SU-DHL-6 (cell line): ENCODE results near the gene OTUD6A.

Source experiments
- H2AFZ ChIP-seq: fragments of 200-600 bp; sonication (generic); 2 replicates; pipeline ENCODE4 v1.6.1; 2014; ENCODE audit warnings: low read depth, mild to moderate bottlenecking, moderate library complexity, mixed read lengths, antibody characterized with exemption, low read length; ENCODE audit not compliant: severe bottlenecking
- H3F3A ChIP-seq: fragments of 200-600 bp; shearing (Covaris generic); 2 replicates; pipeline ENCODE4 v1.6.0; 2016; ENCODE audit warnings: antibody characterized with exemption, mild to moderate bottlenecking; ENCODE audit not compliant: insufficient read depth
- H3K27ac ChIP-seq: fragments of 200-600 bp; sonication (generic); 2 replicates; pipeline ENCODE4 v1.5.1; 2016; ENCODE audit warnings: low read depth, mild to moderate bottlenecking, low read length, moderate library complexity, mixed read lengths
- H3K27me3 ChIP-seq: fragments of 200-600 bp; sonication (generic), shearing (Covaris generic); 2 replicates; pipeline ENCODE4 v1.6.0; 2014; ENCODE audit warnings: mild to moderate bottlenecking, low read length
- H3K36me3 ChIP-seq: fragments of 200-600 bp; sonication (generic); 2 replicates; pipeline ENCODE4 v1.6.1; 2014; ENCODE audit warnings: mild to moderate bottlenecking, low read length, mixed read lengths
- H3K4me2 ChIP-seq: fragments of 300-600, 200-600 bp; shearing (Covaris generic), sonication (generic); 2 replicates; pipeline ENCODE4 v1.6.0; 2014; ENCODE audit warnings: low read length, low read depth, mild to moderate bottlenecking; ENCODE audit not compliant: poor library complexity, severe bottlenecking
- H3K4me3 ChIP-seq: fragments of 200-600 bp; sonication (generic); 2 replicates; pipeline ENCODE4 v1.5.1; 2014; ENCODE audit warnings: antibody characterized with exemption, low read length, mild to moderate bottlenecking, mixed read lengths; ENCODE audit not compliant: insufficient read depth, poor library complexity, severe bottlenecking
- H3K79me2 ChIP-seq: fragments of 200-600 bp; sonication (generic); 2 replicates; pipeline ENCODE4 v1.6.1; 2014; ENCODE audit warnings: mild to moderate bottlenecking, low read length, moderate library complexity; ENCODE audit not compliant: insufficient read depth
- H3K9ac ChIP-seq: fragments of 200-600 bp; sonication (generic); 2 replicates; pipeline ENCODE4 v1.7.0; 2014; ENCODE audit warnings: mild to moderate bottlenecking, low read length
- H3K9me2 ChIP-seq: fragments of 200-600 bp; sonication (generic); replicated peaks from 2 replicates; pipeline ENCODE4 v1.6.1; 2014; ENCODE audit warnings: low read length; ENCODE audit not compliant: insufficient read depth
- H3K9me3 ChIP-seq: fragments of 200-600 bp; sonication (generic); 2 replicates; pipeline ENCODE4 v1.6.1; 2014; ENCODE audit warnings: low read length, mixed read lengths; ENCODE audit not compliant: insufficient read depth
- H4K20me1 ChIP-seq: fragments of 200-600 bp; sonication (generic); 2 replicates; pipeline ENCODE4 v1.6.1; 2014; ENCODE audit warnings: low read depth, mild to moderate bottlenecking, antibody characterized with exemption, low read length, moderate library complexity, mixed read lengths
- CTCF ChIP-seq: fragments of 200-600 bp; sonication (generic); IDR thresholded peaks from one replicate; pipeline ENCODE4 v1.5.1; 2017; ENCODE audit warnings: antibody characterized with exemption, mild to moderate bottlenecking, low read length, moderate library complexity; ENCODE audit not compliant: insufficient read depth, poor library complexity, severe bottlenecking
- EZH2phosphoT487 ChIP-seq: fragments of 200-600 bp; sonication (generic), shearing (Covaris generic); conservative IDR thresholded peaks from 2 replicates; pipeline ENCODE4 v1.6.1; 2018; ENCODE audit warnings: mild to moderate bottlenecking, antibody characterized with exemption, low read length, moderate library complexity, mixed read lengths

The OTUD6A gene

DNA sequence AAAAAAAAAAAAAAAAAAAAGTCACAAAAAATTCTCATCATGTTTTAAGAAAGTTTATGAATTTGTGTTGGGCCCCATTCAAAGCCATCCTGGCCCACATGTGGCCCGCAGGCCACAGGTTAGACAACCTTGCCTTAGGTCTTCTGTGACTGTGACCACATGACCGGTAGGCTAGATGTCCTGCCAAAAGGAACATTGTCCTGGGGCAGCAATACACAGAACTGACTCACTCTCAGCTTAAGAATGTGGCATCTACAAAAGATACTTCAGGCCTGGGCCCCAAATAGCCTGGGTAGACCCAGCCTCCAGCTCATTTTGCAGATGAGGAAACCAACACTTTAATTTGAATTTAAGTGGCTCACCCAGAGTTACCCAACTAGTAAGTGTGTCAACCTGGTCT is 22.5 kb upstream of the OTUD6A start:
- H3K27ac ChIP-seq, result no peak overlapping the region
- no peaks in the 10 kb centered on the region for H3K79me2 ChIP-seq
- no peak overlapping the region for H3K9ac ChIP-seq
- H3F3A ChIP-seq, result no peaks in the 10 kb centered on the region
- H3K9me2 ChIP-seq, result no peaks in the 10 kb centered on the region
- no peak overlapping the region for H3K4me2 ChIP-seq
- no peaks in the 10 kb centered on the region for H3K27me3 ChIP-seq
- H2AFZ ChIP-seq, result no peak overlapping the region
- H3K9me3 ChIP-seq, result no peaks in the 10 kb centered on the region
- H4K20me1 ChIP-seq, result no peaks in the 10 kb centered on the region
- no peak for TF ChIP-seq EZH2phosphoT487
- no peak for TF ChIP-seq CTCF
- H3K36me3 ChIP-seq, result no peaks in the 10 kb centered on the region
- H3K4me3 ChIP-seq, result no peak overlapping the region

DNA sequence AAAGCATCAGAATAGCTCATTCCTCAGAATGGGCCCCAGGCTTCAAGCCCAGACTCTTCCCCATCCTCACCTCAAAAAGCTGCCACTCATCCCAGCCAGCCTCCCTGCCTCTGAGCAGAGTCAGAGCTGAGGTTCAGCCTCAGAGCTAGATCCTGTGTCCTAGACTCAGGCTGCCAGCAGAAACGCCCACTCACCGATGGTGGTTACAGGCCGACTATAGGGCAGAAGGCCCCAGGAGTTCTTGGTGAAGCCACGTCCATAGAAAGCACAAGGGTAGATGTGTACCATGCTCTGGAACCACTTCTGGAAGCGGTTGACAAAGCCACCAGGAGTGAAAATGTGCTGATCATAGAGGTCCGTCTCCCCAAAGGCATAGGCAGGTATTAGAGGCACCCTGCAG is 20.3 kb upstream of the OTUD6A start:
- Histone ChIP-seq H3K79me2 (no peaks in the 10 kb centered on the region), H4K20me1 (no peaks in the 10 kb centered on the region), H3K36me3 (no peaks in the 10 kb centered on the region), H3F3A (no peaks in the 10 kb centered on the region), H3K27ac (no peak overlapping the region), H3K9me3 (no peaks in the 10 kb centered on the region), H3K4me2 (no peak overlapping the region), H3K9ac (no peak overlapping the region), H3K27me3 (no peaks in the 10 kb centered on the region), H2AFZ (no peak overlapping the region), H3K9me2 (no peaks in the 10 kb centered on the region), H3K4me3 (no peak overlapping the region)
- TF ChIP-seq EZH2phosphoT487 (no peak), CTCF (no peak)

DNA sequence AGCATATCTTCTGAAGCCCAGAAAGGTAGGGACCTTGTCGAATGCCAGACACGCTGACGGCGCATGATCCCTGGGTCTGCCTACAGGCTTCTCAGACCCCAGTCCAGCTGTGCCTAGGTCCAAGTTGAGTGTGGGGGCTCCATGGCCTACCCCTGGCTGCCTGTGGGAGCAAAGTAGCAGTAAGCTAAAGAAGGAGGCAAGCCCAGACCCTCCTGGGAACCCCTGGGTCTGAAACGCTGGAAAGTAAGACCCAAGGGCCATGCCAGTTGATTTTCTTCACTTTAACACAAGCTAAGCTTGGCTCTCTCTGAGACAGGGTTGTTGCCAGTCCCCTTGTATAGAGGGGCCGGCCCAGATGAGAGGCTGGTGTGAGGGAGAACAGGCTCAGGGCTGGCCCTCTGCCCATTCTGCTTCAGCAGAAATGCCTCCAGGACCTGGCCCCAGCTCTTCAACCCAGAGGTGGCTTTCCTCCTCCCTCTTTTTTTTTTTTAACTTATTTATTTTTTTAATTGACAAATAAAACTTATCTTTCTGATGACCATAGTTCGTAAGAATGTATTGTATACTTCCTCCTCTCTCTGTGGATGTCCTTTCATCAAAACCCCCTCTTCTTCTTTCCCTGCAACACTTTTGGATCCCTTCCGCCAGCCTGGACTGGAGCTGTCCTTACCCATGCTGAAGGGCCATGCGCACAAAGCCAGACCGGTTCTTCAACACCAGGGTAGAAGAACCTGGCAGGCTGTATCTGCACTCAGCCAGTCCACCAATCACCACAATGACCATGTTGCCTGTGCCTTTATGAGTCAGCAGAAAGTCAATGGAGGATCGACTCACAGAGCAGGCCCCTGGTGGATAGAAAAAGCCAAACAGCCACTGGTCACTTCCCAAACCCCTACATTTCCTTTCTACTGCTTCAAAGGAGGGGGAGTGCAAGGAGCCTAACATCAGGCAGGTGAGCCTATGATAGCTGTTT is 19.6 kb upstream of the OTUD6A start:
- Histone ChIP-seq H3K79me2 (no peaks in the 10 kb centered on the region), H3F3A (no peaks in the 10 kb centered on the region), H3K27me3 (no peaks in the 10 kb centered on the region), H3K9ac (no peak overlapping the region), H4K20me1 (no peaks in the 10 kb centered on the region), H3K9me2 (no peaks in the 10 kb centered on the region), H3K4me3 (no peak overlapping the region), H2AFZ (no peak overlapping the region), H3K36me3 (no peaks in the 10 kb centered on the region), H3K9me3 (no peaks in the 10 kb centered on the region), H3K27ac (no peak overlapping the region), H3K4me2 (no peak overlapping the region)
- TF ChIP-seq CTCF (no peak), EZH2phosphoT487 (no peak)
